ENCODE results near the gene VSIG10L2. TPM values are rescaled to one million over a fixed set of nuclear protein-coding genes. Genes with fewer than 3 reads are reported as not detected.

Gene VSIG10L2
- total RNA-seq, 1 experiment from 2014 or later = not detected

DNA sequence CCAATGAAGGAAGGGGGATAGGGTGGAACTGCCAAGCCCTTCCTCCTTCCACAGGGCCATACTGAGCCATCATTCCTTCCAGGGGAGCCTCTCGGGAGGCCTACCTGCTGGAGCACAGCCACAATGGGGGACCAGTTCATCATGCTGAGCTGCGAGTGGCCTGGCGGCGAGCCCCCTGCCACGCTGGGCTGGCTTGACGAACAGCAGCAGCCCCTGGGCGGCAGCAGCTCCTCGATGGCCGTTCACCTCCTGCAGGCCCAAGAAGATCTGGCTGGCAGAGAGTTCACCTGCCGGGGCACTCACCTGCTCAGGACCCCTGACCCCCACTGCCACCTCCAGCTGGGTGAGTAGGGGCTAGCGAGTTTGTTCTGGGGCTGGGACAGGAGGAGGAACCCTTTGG is 5.9 kb downstream of the VSIG10L2 start:
- H3K27me3 ChIP-seq (ENCODE audit: insufficient read depth, low read length) = no peaks in the 10 kb centered on the region
- H2BK20ac ChIP-seq (ENCODE audit: low read depth, low read length, poor library complexity, severe bottlenecking) = no peak overlapping the region
- H2BK5ac ChIP-seq (ENCODE audit: insufficient read length, low read length) = no peak overlapping the region
- no CpG with 5 or more reads among the region's 11 CpGs for WGBS (ENCODE audit: extremely low coverage, insufficient read length, low lambda C conversion rate)
- H3K18ac ChIP-seq (ENCODE audit: insufficient read length, low read depth, low read length) = no peak overlapping the region
- no peak overlapping the region for H4K91ac ChIP-seq (ENCODE audit: insufficient read length, low read depth, low read length)
- no peaks in the 10 kb centered on the region for H3K79me1 ChIP-seq (ENCODE audit: insufficient read depth, low read depth, low read length, poor library complexity, severe bottlenecking)
- no peaks in the 10 kb centered on the region for H4K20me1 ChIP-seq (ENCODE audit: control insufficient read depth, insufficient read depth, insufficient read length)
- H3K9ac ChIP-seq (ENCODE audit: extremely low read depth, insufficient read length, low read length) = no peak overlapping the region
- Mint-ChIP-seq H3K36me3 (ENCODE audit: insufficient read depth in 1 of 3, low read depth in 3 of 3) (peaks cover 0 to 13% (median 0%) of the 10 kb centered on the region in 3 experiments; a peak in 3 of 7 replicates), H3K27ac (peak overlapping the region in 1 of 3 experiments; percentile 74; a peak in 2 of 7 replicates), H3K27me3 (ENCODE audit: low read depth) (no peaks in the 10 kb centered on the region; the same call in 1 of the 2 replicates), H3K4me1 (peaks cover 8 to 11% of the 10 kb centered on the region in 2 experiments), H3K4me3 (no peak overlapping the region), H3K9me3 (no peaks in the 10 kb centered on the region)
- H3T11ph ChIP-seq (ENCODE audit: low read length) = no peak overlapping the region
- no peak overlapping the region for H2BK15ac ChIP-seq (ENCODE audit: low read depth, low read length)
- H3K4me1 ChIP-seq (ENCODE audit: insufficient read depth, low read length) = no peaks in the 10 kb centered on the region
- H2AFZ ChIP-seq (ENCODE audit: low read length) = no peak overlapping the region
- no peak overlapping the region for H2AK5ac ChIP-seq (ENCODE audit: insufficient read length, low read length)
- no peak overlapping the region for H3K4ac ChIP-seq (ENCODE audit: low read depth, low read length)
- H4K5ac ChIP-seq (ENCODE audit: insufficient read length, low read depth, low read length) = no peak overlapping the region
- no peak overlapping the region for H3K27ac ChIP-seq (ENCODE audit: insufficient read length, low read depth, low read length)
- no peak overlapping the region for H3K4me2 ChIP-seq (ENCODE audit: insufficient read depth, insufficient read length, low read length)
- no peak overlapping the region for H2BK120ac ChIP-seq (ENCODE audit: low read depth, low read length, poor library complexity, severe bottlenecking)
- H3K23me2 ChIP-seq (ENCODE audit: insufficient read length, low read depth, low read length, poor library complexity, severe bottlenecking) = no peaks in the 10 kb centered on the region
- H3K56ac ChIP-seq (ENCODE audit: insufficient read length, low read depth, low read length) = no peak overlapping the region
- no peak overlapping the region for H2BK12ac ChIP-seq (ENCODE audit: insufficient read length, low read depth, low read length)
- H3K9me3 ChIP-seq (ENCODE audit: control insufficient read depth, low read depth, low read length) = no peaks in the 10 kb centered on the region
- TF ChIP-seq CTCF (conservative IDR thresholded peaks at IDR 0.05) = no peak
- no peak overlapping the region for H4K8ac ChIP-seq (replicated peaks; ENCODE audit: insufficient read length, low read depth, low read length)
- no peak overlapping the region for H3K23ac ChIP-seq (ENCODE audit: insufficient read length, low read depth, low read length)
- H3K79me2 ChIP-seq (ENCODE audit: insufficient read depth, low read length) = no peaks in the 10 kb centered on the region
- no peak overlapping the region for H3K14ac ChIP-seq (ENCODE audit: insufficient read depth, low read length)
- no peak for DNase-seq

All from H9 (cell line).